HepG2 (cell line): Measurements from ENCODE around the gene ZNF445. TPM values are rescaled to one million over a fixed set of nuclear protein-coding genes. Genes with fewer than 3 reads are reported as not detected.

ENCODE experiments used
- ATAC-seq: fragments of 200-7000 bp; cut with Tn5 transposase; 3 replicates; pipeline ENCODE4 v1.9.1; 2020; ENCODE audit warnings: mild to moderate bottlenecking, moderate library complexity
- BruUV-seq: library from RNA; stranded (reverse); fragments of 400-500 nt; replicated peaks from 2 replicates; lab custom pipeline; 2021; lab: Mats Ljungman, UMichigan
- CTCF ChIA-PET: fragments of 300-600 bp; formaldehyde crosslinking; extraction: SDS; loops from one replicate; lab custom pipeline; 2021; ENCODE audit warnings: low total read pairs, inconsistent platforms, low intra/inter-chr PET ratio; lab: Yijun Ruan, JAX
- POLR2A ChIA-PET: fragments of 350-600 bp; sonication (Branson Sonifier 250); formaldehyde crosslinking; loops from one replicate; lab custom pipeline; 2020; ENCODE audit warnings: antibody characterized with exemption, inconsistent platforms; lab: Yijun Ruan, JAX
- DNase-seq: peaks from one replicate; pipeline ENCODE4 v3.0.0-alpha.2; 2015; ENCODE audit warnings: low spot score
- FAIRE-seq: peaks from 3 replicates; lab custom pipeline; 2011; peaks lifted over from hg19 to GRCh38; lab: Jason Lieb, UNC
- H2AFZ ChIP-seq: one replicate; pipeline ENCODE4 v1.6.1; 2011; ENCODE audit warnings: low read length, inconsistent platforms
- H3K27ac ChIP-seq: fragments of 300-600 bp; 3 replicates; pipeline ENCODE4 v1.8.0; 2011; ENCODE audit warnings: mixed run types, mild to moderate bottlenecking, mixed read lengths, low read length, inconsistent platforms; ENCODE audit not compliant: insufficient read depth; ENCODE audit errors: extremely low read length
- H3K27me3 ChIP-seq, 2 experiments: fragments of 200-600 bp in 1 of 2; 2 replicates in 1 of 2; 3 replicates in 1 of 2; pipeline versions ENCODE4 v1.6.0 to v1.8.0; 2011; ENCODE audit warnings: low read length in 2 of 2, mild to moderate bottlenecking in 2 of 2, moderate library complexity in 2 of 2, inconsistent platforms in 1 of 2; ENCODE audit not compliant: insufficient read depth in 2 of 2, control insufficient read depth in 1 of 2
- H3K36me3 ChIP-seq, 2 experiments: fragments of 200-600 bp in 1 of 2; replicated peaks in 1 of 2; 2 replicates in 1 of 2; 3 replicates in 1 of 2; pipeline versions ENCODE4 v1.5.1 to v1.8.0; 2011; ENCODE audit warnings: low read length in 2 of 2, inconsistent platforms in 1 of 2; ENCODE audit not compliant: insufficient read depth in 2 of 2, control insufficient read depth in 1 of 2
- H3K4me1 ChIP-seq: 2 replicates; pipeline ENCODE4 v1.5.1; 2012; ENCODE audit warnings: low read length, inconsistent platforms; ENCODE audit not compliant: insufficient read depth
- H3K4me2 ChIP-seq: 2 replicates; pipeline ENCODE4 v1.6.0; 2011; ENCODE audit warnings: low read depth, low read length, inconsistent platforms
- H3K4me3 ChIP-seq, 3 experiments: fragments of 200-600 bp in 1 of 3; sonication (generic), shearing (Covaris generic) in 1 of 3; replicated peaks in 1 of 3; 2 replicates each; pipeline ENCODE4 v1.5.1; 2011 to 2016; ENCODE audit warnings: low read length in 3 of 3, inconsistent platforms in 2 of 3, low read depth in 2 of 3, mild to moderate bottlenecking in 2 of 3, control low read depth in 1 of 3, mixed read lengths in 1 of 3; ENCODE audit not compliant: insufficient read depth in 1 of 3
- H3K79me2 ChIP-seq: one replicate; pipeline ENCODE4 v1.6.1; 2011; ENCODE audit warnings: low read length, inconsistent platforms; ENCODE audit not compliant: insufficient read depth
- H3K9ac ChIP-seq: 2 replicates; pipeline ENCODE4 v1.6.0; 2011; ENCODE audit warnings: mild to moderate bottlenecking, low read depth, low read length, inconsistent platforms; ENCODE audit not compliant: insufficient read depth
- H3K9me3 ChIP-seq: 2 replicates; pipeline ENCODE4 v1.5.1; 2012; ENCODE audit warnings: mild to moderate bottlenecking, low read length
- H4K20me1 ChIP-seq: 2 replicates; pipeline ENCODE4 v1.6.0; 2011; ENCODE audit warnings: inconsistent platforms, mild to moderate bottlenecking, low read length, moderate library complexity; ENCODE audit not compliant: insufficient read depth
- KAT8 ChIP-seq: IDR thresholded peaks from 2 replicates; pipeline ENCODE4 v1.6.1; 2016; ENCODE audit warnings: missing genetic modification reagents, missing compliant biosample characterization
- ZBTB21 ChIP-seq: sonication (generic); formaldehyde crosslinking; IDR thresholded peaks from 2 replicates; pipeline ENCODE4 v1.4.0; 2020; ENCODE audit warnings: missing genetic modification reagents
- ZFP62 ChIP-seq: sonication (generic); formaldehyde crosslinking; IDR thresholded peaks from 2 replicates; pipeline ENCODE4 v1.4.0; 2020; ENCODE audit warnings: missing genetic modification reagents
- ZNF10 ChIP-seq: sonication (generic); formaldehyde crosslinking; IDR thresholded peaks from 2 replicates; pipeline ENCODE4 v1.4.0; 2020; ENCODE audit warnings: mild to moderate bottlenecking, low read depth, missing genetic modification reagents, borderline replicate concordance
- ZNF720 ChIP-seq: sonication (generic); formaldehyde crosslinking; IDR thresholded peaks from 2 replicates; pipeline ENCODE4 v1.4.0; 2020; ENCODE audit warnings: missing genetic modification reagents
- whole genome bisulfite sequencing: methylation state at CpG from one replicate; pipeline ENCODE4 v1.1.6; 2017; ENCODE audit warnings: low lambda C conversion rate; 5-methylcytosine and 5-hydroxymethylcytosine counted together
- in situ Hi-C: cut with HindIII; loops from 2 replicates; pipeline ENCODE4 v1.10.0; 2017; ENCODE audit warnings: low pct_unique_long_range_greater_than_20kb; ENCODE audit not compliant: extremely low pct_ligation_motif_present
- intact Hi-C: fragments of 100-400 bp; cut with micrococcal nuclease; formaldehyde crosslinking; loops from one replicate; pipeline ENCODE4 v1.10.0; 2022; ENCODE audit not compliant: unreplicated experiment
- polyA plus RNA-seq, 8 experiments: library from polyadenylated mRNA; depleted of rRNA in 3 of 8; stranded (reverse) in 7 of 8; unstranded in 1 of 8; fragments of >200 nt; fragmentation: Illumina TruSeq in 4 of 8; extraction: Trizol in 4 of 8; gene quantifications; 2 replicates each; pipeline versions ENCODE4 v1.2.1 to v1.2.3, GENCODE V29; 2011 to 2016; ENCODE audit warnings: low read depth in 4 of 8, missing spikeins in 1 of 8, mixed read lengths in 1 of 8; ENCODE audit not compliant: insufficient read depth in 1 of 8
- total RNA-seq, 5 experiments: library from RNA; depleted of rRNA; stranded (reverse); fragments of >200 nt; fragmentation: Illumina TruSeq; extraction: Trizol; gene quantifications; 2 replicates each; pipeline ENCODE4 v1.2.3, GENCODE V29; 2016; ENCODE audit warnings: low read depth in 1 of 5
- TF ChIP-seq, protein P1 (sequence below): sonication (generic); formaldehyde crosslinking; IDR thresholded peaks from 2 replicates; pipeline ENCODE4 v1.8.0; 2022; ENCODE audit warnings: mild to moderate bottlenecking, missing genetic modification reagents
- TF ChIP-seq, protein P2 (sequence below): sonication (generic); formaldehyde crosslinking; IDR thresholded peaks from 2 replicates; pipeline ENCODE4 v1.8.0; 2022; ENCODE audit warnings: mild to moderate bottlenecking, missing genetic modification reagents, moderate library complexity
- TF ChIP-seq, protein P3 (sequence below): sonication (generic); formaldehyde crosslinking; IDR thresholded peaks from 2 replicates; pipeline ENCODE4 v1.5.1; 2020; ENCODE audit warnings: missing genetic modification reagents, mild to moderate bottlenecking, borderline replicate concordance

Gene ZNF445
- total and polyA plus RNA-seq, 2 of the 13 experiments (the other 11 are each of a cell fraction or from before 2014, with no cell fraction given): 4.4 to 10.3 TPM

DNA sequence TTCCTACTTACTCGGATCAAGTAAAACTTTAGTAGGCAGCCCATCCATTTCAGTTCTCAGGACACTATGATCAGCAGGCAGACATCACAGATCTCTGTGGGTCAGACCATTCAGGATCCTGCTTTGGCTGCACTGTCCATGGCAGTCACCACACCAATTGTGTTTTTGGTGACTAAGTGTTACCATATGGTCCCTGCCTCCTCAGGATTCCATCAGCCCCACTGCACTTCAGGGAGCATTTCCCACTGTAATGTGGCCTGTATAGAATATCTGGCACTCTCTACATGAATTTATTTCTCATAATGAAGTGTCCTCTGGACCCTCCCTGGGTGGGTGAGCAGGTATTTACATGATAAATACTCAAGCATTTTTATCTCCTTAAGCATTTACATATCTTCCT, 41.3 kb downstream of the ZNF445 start:
- FAIRE-seq: no peak
- Histone ChIP-seq H3K4me1 (peaks cover 42% of the 10 kb centered on the region), H3K4me3 (no peak overlapping the region), H4K20me1 (no peaks in the 10 kb centered on the region), H3K4me2 (no peak overlapping the region), H3K27me3 (no peaks in the 10 kb centered on the region), H3K27ac (no peak overlapping the region), H3K9ac (no peak overlapping the region), H2AFZ (no peak overlapping the region), H3K36me3 (no peaks in the 10 kb centered on the region), H3K9me3 (no peaks in the 10 kb centered on the region), H3K79me2 (no peaks in the 10 kb centered on the region)
- intact Hi-C loops (loop anchor here (5.0 kb wide), 1 partner anchor 114 kb away; no protein-coding TSS in a partner anchor), in situ Hi-C loops (loop anchor here (10.0 kb wide), 1 partner anchor 111 kb away; no protein-coding TSS in a partner anchor)
- WGBS: 92% methylated on average over 1 of the region's 1 CpG
- TF ChIP-seq, protein P1, sequence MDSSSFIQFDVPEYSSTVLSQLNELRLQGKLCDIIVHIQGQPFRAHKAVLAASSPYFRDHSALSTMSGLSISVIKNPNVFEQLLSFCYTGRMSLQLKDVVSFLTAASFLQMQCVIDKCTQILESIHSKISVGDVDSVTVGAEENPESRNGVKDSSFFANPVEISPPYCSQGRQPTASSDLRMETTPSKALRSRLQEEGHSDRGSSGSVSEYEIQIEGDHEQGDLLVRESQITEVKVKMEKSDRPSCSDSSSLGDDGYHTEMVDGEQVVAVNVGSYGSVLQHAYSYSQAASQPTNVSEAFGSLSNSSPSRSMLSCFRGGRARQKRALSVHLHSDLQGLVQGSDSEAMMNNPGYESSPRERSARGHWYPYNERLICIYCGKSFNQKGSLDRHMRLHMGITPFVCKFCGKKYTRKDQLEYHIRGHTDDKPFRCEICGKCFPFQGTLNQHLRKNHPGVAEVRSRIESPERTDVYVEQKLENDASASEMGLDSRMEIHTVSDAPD: no peak
- no peak for TF ChIP-seq ZBTB21 (CRISPR knock-in tag)
- TF ChIP-seq, protein P2, sequence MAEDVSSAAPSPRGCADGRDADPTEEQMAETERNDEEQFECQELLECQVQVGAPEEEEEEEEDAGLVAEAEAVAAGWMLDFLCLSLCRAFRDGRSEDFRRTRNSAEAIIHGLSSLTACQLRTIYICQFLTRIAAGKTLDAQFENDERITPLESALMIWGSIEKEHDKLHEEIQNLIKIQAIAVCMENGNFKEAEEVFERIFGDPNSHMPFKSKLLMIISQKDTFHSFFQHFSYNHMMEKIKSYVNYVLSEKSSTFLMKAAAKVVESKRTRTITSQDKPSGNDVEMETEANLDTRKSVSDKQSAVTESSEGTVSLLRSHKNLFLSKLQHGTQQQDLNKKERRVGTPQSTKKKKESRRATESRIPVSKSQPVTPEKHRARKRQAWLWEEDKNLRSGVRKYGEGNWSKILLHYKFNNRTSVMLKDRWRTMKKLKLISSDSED: no peak
- no peak for TF ChIP-seq ZFP62 (CRISPR knock-in tag)
- TF ChIP-seq ZNF10 (CRISPR knock-in tag): no peak
- TF ChIP-seq ZNF720 (CRISPR knock-in tag): no peak
- no peak for TF ChIP-seq KAT8 (CRISPR knock-in tag)
- TF ChIP-seq, protein P3, sequence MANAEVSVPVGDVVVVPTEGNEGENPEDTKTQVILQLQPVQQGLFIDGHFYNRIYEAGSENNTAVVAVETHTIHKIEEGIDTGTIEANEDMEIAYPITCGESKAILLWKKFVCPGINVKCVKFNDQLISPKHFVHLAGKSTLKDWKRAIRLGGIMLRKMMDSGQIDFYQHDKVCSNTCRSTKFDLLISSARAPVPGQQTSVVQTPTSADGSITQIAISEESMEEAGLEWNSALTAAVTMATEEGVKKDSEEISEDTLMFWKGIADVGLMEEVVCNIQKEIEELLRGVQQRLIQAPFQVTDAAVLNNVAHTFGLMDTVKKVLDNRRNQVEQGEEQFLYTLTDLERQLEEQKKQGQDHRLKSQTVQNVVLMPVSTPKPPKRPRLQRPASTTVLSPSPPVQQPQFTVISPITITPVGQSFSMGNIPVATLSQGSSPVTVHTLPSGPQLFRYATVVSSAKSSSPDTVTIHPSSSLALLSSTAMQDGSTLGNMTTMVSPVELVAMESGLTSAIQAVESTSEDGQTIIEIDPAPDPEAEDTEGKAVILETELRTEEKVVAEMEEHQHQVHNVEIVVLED (CRISPR knock-in tag): no peak
- POLR2A ChIA-PET: no interaction called here
- ATAC-seq: no peak
- no TSS peak for BruUV-seq
- CTCF ChIA-PET: no interaction called here
- no peak for DNase-seq
